Measurements from ENCODE around the gene TMEM165. TPM values are rescaled to one million over a fixed set of nuclear protein-coding genes. Genes with fewer than 3 reads are reported as not detected.

The TMEM165 gene
- total RNA-seq, 4 donors from 2014 or later: 79.5 to 215 (median 136) TPM

DNA sequence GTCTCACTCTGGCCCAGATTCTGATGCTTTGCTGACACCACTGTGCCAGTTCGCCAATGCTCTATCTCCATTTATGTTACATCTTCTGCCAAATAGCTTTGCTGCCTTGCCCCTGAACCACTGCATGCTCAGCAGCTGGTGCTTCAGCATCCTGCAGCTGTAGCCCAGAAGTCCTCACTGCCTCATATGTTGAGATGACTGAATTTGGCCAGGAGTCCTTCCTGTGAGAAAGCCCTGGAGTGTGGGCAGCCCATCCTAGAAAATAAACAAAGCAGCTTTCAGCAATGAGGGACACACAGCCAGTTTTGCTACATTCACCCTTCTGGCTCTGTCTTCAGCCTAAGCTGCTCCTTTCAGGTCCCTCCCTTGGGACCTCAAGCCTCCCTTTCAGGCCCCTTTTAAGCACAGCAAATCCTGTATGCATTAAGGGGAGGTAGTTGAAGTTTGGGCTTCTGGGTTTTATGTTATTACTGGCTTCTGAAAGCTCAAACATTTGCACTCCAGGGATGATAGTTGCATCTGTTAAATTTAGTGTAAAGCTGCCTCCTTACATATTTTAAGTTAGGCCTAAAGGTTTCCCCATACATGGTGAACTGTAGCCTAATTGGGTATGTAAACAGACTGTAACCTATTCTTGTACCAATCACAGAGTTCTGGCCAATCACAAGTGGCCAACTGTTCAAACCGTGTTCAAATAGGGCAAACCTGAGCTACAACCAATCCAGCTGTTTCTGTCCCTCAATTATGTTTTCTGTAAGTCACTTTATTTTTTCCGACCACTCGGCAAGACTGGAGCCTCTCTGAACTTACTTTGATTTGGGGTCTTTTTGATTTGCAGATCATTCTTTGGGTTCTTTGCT is 2.1 kb upstream of the TMEM165 start:
- Histone ChIP-seq H3K27me3 (no peaks in the 10 kb centered on the region), H3K4me3 (no peak overlapping the region), H3K27ac (peak overlapping the region in 1 of 4 donors; percentile 42), H3K36me3 (no peaks in the 10 kb centered on the region), H3K4me1 (peaks cover 3 to 28% (median 21%) of the 10 kb centered on the region in 4 donors), H3K9me3 (no peaks in the 10 kb centered on the region)
- DNase-seq: no peak
- TF ChIP-seq, protein P1, sequence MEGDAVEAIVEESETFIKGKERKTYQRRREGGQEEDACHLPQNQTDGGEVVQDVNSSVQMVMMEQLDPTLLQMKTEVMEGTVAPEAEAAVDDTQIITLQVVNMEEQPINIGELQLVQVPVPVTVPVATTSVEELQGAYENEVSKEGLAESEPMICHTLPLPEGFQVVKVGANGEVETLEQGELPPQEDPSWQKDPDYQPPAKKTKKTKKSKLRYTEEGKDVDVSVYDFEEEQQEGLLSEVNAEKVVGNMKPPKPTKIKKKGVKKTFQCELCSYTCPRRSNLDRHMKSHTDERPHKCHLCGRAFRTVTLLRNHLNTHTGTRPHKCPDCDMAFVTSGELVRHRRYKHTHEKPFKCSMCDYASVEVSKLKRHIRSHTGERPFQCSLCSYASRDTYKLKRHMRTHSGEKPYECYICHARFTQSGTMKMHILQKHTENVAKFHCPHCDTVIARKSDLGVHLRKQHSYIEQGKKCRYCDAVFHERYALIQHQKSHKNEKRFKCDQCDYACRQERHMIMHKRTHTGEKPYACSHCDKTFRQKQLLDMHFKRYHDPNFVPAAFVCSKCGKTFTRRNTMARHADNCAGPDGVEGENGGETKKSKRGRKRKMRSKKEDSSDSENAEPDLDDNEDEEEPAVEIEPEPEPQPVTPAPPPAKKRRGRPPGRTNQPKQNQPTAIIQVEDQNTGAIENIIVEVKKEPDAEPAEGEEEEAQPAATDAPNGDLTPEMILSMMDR (IDR thresholded peaks at IDR 0.05): no peak
- no peak for TF ChIP-seq POLR2A (IDR thresholded peaks at IDR 0.05)
- no peak for TF ChIP-seq POLR2AphosphoS5 (IDR thresholded peaks at IDR 0.05)
- TF ChIP-seq EP300 (IDR thresholded peaks at IDR 0.05; ENCODE audit: low read depth): no peak
- in situ Hi-C loops (cut with MboI; ENCODE audit: low pct_ligation_motif_present in 1 of 4, low pct_unique_long_range_greater_than_20kb in 1 of 4, low sequenced_read_pairs in 3 of 4): no loop called here
- WGBS, 2 donors (ENCODE audit: low coverage in 1 of 2): 86 to 100% methylated on average over 3 to 4 of the region's 4 CpGs
- intact Hi-C loops (cut with DNase I; ENCODE audit: low total_unique reads): loop anchor here (2.0 kb wide), 1 partner anchor 47 kb away; the partner anchor contains the start of gene SRD5A3

DNA sequence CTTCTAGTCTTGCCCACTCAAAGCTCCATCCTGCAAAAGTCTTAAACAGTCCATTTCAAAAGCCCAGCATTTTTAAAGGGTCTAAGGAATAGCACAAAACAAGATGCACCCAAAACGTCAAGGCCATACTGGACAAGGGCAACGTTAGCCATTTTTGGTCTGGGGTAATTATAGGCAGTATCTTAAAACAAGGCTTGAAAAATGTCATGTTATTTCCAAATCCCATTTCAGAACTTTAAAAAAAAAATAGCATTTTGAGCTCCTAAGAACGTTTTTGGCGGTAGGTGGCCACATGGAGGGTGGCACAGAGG is 584 bp upstream of the TMEM165 start:
- intact Hi-C loops (cut with DNase I; ENCODE audit: low total_unique reads): loop anchor here (2.0 kb wide), 1 partner anchor 48 kb away; the partner anchor contains the start of gene SRD5A3
- WGBS, 2 donors (ENCODE audit: low coverage in 1 of 2): 0 to 1% methylated on average over 4 of the region's 4 CpGs

DNA sequence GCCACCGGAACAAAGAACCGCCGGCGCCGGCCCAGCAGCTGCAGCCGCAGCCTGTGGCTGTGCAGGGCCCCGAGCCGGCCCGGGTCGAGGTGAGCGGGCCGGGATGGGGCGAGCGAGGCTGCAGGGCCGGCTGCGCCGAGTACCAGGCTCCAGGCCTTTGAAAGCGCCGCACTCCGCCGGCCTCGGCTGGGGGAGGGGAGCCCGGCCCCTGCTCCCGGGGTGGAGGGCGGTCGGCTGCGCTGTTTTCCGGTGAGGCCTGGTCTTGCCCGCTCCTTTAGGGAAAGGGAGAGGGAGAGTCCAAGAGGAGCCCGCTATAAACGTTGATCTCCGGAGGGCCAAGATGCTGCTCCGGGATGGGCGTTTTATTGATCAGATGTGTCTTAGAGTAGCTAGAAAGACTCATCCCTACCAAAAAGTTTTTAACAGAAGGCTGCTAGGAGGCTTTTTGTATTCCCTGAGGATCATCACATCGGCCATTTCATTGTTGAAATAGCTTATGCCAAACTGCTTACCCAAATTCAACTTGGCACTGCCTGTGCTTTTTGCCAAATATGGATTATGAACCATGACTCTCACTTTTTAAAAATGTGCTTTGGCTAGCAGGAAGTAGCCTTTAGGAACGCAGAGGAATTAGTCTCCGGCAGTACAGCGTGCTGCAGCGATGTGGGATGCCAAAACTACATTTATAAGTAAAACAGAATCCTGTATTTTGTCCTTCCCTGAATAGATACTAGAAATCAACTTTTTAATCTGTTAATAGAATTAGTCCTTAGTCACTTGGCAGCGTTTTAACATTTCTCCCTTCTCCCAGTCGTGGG is 760 bp downstream of the TMEM165 start:
- in situ Hi-C loops (cut with MboI; ENCODE audit: low pct_ligation_motif_present in 1 of 4, low pct_unique_long_range_greater_than_20kb in 1 of 4, low sequenced_read_pairs in 3 of 4) (no loop called here), intact Hi-C loops (cut with DNase I; ENCODE audit: low total_unique reads) (no loop called here)
- peak overlapping the region; percentile 86 to 99 (median 92) for H3K4me3 ChIP-seq
- DNase-seq: peak; percentile 57
- peaks cover 0 to 5% (median 0%) of the 10 kb centered on the region in 4 donors for H3K36me3 ChIP-seq
- 0% methylated on average over 5 to 21 of the region's 41 CpGs for whole genome bisulfite sequencing, 2 donors (ENCODE audit: low coverage in 1 of 2)
- H3K9me3 ChIP-seq: no peaks in the 10 kb centered on the region
- H3K27me3 ChIP-seq: no peaks in the 10 kb centered on the region
- TF ChIP-seq, protein P1 (IDR thresholded peaks at IDR 0.05): no peak
- TF ChIP-seq POLR2AphosphoS5 (IDR thresholded peaks at IDR 0.05): peak in 2 of 3 donors; percentile 7 to 46
- H3K4me1 ChIP-seq: peaks cover 6 to 47% (median 34%) of the 10 kb centered on the region in 4 donors
- peak overlapping the region; percentile 97 to 100 (median 98) for H3K27ac ChIP-seq

More for the DNA sequence above, 584 bp upstream of the TMEM165 start:
- no peaks in the 10 kb centered on the region for H3K36me3 ChIP-seq
- no peaks in the 10 kb centered on the region for H3K9me3 ChIP-seq
- peak overlapping the region; percentile 86 to 99 (median 92) for H3K4me3 ChIP-seq
- in situ Hi-C loops (cut with MboI; ENCODE audit: low pct_ligation_motif_present in 1 of 4, low pct_unique_long_range_greater_than_20kb in 1 of 4, low sequenced_read_pairs in 3 of 4): no loop called here
- H3K4me1 ChIP-seq: peaks cover 6 to 40% (median 32%) of the 10 kb centered on the region in 4 donors
- TF ChIP-seq POLR2AphosphoS5 (IDR thresholded peaks at IDR 0.05): no peak
- TF ChIP-seq, protein P1 (IDR thresholded peaks at IDR 0.05): peak in 2 of 5 experiments; percentile 19 to 51
- DNase-seq: no peak
- H3K27ac ChIP-seq: peak overlapping the region; percentile 97 to 100 (median 98)
- H3K27me3 ChIP-seq: no peaks in the 10 kb centered on the region

DNA sequence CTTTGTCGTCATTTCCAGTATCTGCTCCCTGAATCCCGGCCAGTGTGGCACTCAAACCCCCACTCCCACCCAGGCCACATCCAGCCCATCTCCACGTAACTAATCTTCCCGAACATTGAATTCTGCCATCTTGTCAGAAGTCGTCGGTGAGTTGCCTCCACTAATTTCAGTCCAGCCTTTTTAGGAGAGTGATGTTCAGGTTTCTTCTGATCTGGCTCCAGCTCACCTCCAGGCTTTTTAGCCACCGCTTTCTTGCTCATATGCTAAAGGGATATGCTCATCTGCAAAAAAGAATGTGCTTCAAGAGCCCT is 1.3 kb downstream of the TMEM165 start:
- no peak for TF ChIP-seq POLR2A (IDR thresholded peaks at IDR 0.05)
- TF ChIP-seq EP300 (IDR thresholded peaks at IDR 0.05; ENCODE audit: low read depth): no peak
- TF ChIP-seq, protein P1 (IDR thresholded peaks at IDR 0.05): no peak
- no peak for TF ChIP-seq POLR2AphosphoS5 (IDR thresholded peaks at IDR 0.05)
- no peaks in the 10 kb centered on the region for H3K9me3 ChIP-seq
- H3K27me3 ChIP-seq: no peaks in the 10 kb centered on the region
- in situ Hi-C loops (cut with MboI; ENCODE audit: low pct_ligation_motif_present in 1 of 4, low pct_unique_long_range_greater_than_20kb in 1 of 4, low sequenced_read_pairs in 3 of 4) (no loop called here), intact Hi-C loops (cut with DNase I; ENCODE audit: low total_unique reads) (no loop called here)
- H3K36me3 ChIP-seq: peaks cover 0 to 8% (median 0%) of the 10 kb centered on the region in 4 donors
- peak overlapping the region; percentile 97 to 100 (median 98) for H3K27ac ChIP-seq
- no peak for DNase-seq
- peaks cover 6 to 47% (median 34%) of the 10 kb centered on the region in 4 donors for H3K4me1 ChIP-seq
- 6 to 33% methylated on average over 1 to 7 of the region's 7 CpGs for WGBS, 2 donors (ENCODE audit: low coverage in 1 of 2)
- H3K4me3 ChIP-seq: peak overlapping the region; percentile 8 to 99 (median 92)

All from transverse colon (tissue), 4 donors.